ENCODE results near the gene AGFG1.

Gene AGFG1

DNA sequence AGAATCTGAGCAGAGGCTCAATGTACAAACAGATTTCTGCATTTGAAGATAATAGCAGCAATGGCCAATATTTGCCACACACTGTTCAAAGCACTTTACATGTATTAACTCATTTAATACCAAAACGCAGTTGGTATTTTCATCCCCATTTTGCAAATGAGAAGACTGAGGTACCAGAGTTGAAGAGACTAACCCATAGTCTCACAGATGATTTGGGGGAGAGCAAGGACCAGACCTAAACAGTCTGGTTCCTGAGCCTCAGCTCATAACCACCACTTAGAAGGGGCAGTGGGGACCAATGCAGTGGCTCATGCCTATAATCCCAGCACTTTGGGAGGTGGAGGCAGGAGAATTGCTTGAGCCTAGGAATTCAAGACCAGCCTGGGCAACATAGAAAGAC lies 18.1 kb upstream of the AGFG1 start:
- DNase-seq (ENCODE audit: low spot score) = no peak
- TF ChIP-seq, protein P1, sequence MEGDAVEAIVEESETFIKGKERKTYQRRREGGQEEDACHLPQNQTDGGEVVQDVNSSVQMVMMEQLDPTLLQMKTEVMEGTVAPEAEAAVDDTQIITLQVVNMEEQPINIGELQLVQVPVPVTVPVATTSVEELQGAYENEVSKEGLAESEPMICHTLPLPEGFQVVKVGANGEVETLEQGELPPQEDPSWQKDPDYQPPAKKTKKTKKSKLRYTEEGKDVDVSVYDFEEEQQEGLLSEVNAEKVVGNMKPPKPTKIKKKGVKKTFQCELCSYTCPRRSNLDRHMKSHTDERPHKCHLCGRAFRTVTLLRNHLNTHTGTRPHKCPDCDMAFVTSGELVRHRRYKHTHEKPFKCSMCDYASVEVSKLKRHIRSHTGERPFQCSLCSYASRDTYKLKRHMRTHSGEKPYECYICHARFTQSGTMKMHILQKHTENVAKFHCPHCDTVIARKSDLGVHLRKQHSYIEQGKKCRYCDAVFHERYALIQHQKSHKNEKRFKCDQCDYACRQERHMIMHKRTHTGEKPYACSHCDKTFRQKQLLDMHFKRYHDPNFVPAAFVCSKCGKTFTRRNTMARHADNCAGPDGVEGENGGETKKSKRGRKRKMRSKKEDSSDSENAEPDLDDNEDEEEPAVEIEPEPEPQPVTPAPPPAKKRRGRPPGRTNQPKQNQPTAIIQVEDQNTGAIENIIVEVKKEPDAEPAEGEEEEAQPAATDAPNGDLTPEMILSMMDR (IDR thresholded peaks at IDR 0.05) = no peak
- H3K27ac ChIP-seq = no peak overlapping the region
- no peak overlapping the region for H3K4me3 ChIP-seq

DNA sequence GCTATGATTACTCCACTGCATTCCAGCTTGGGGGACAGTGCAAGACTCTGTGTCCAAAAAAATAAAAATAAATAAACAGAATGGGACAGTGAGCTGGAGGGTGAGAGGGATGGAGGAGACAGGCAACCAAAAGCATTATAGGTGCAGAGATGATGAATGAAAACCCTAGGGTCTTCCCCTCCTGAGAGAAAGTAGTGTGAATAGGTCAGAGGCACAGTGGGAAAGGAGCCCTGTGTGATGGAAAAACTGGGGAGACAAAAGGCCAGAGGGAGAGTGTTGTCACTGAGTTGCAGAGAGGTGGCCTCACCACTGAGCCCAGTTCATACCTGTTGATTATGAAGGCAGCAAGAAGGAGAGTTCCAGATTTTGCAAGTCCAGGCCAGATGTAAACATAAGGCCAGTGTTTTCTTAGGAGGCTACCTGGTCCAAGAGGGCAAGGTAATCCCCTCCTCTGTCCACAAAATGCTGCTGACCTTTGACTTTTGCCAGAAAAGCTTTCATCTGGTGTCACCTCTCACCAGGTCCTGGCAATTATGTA lies 17.6 kb upstream of the AGFG1 start:
- H3K4me3 ChIP-seq = no peak overlapping the region
- TF ChIP-seq, protein P1 (IDR thresholded peaks at IDR 0.05) = no peak
- DNase-seq (ENCODE audit: low spot score) = no peak
- no peak overlapping the region for H3K27ac ChIP-seq

DNA sequence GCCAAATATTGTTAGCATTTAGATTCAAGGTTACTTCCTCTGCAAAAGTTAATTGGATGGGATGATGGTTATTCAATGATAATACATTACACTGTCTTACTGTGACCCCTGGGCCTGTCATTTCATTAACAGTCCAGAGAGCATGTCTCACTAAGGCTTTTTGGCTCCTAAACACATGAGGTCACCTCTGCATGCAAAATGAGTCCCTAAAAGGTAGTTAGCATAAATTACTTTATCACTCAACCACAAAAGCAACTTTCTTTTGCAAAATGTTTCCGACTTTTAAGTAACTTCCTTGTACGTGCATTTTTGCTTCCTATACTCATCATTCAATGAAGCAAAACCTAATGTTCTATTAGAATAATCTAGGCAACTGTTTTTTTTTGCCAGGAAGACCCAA lies 16.8 kb upstream of the AGFG1 start:
- no peak for DNase-seq (ENCODE audit: low spot score)
- H3K4me3 ChIP-seq = no peak overlapping the region
- no peak overlapping the region for H3K27ac ChIP-seq
- TF ChIP-seq, protein P1 (IDR thresholded peaks at IDR 0.05) = no peak

DNA sequence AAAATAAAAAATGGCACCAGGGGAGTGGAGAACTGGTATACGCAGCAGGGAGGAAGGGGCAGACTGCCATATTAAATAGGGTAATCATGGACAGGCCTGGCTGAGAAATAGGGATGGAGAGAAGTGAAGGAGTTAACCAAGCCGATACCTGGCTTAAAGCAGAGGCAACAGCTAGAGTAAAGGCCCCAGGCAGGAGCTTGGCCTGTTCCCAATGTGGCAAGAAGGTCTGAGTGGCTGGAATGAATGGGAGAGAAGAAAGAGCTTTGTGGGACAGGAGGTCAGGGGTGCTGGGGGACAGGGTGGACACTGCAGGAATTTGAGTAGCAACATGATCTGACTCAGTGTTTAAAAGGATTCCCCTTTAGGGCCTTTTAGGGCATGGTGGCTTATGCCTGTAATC lies 15.9 kb upstream of the AGFG1 start:
- DNase-seq (ENCODE audit: low spot score) = no peak
- TF ChIP-seq, protein P1 (IDR thresholded peaks at IDR 0.05) = no peak
- no peak overlapping the region for H3K4me3 ChIP-seq
- H3K27ac ChIP-seq = no peak overlapping the region

DNA sequence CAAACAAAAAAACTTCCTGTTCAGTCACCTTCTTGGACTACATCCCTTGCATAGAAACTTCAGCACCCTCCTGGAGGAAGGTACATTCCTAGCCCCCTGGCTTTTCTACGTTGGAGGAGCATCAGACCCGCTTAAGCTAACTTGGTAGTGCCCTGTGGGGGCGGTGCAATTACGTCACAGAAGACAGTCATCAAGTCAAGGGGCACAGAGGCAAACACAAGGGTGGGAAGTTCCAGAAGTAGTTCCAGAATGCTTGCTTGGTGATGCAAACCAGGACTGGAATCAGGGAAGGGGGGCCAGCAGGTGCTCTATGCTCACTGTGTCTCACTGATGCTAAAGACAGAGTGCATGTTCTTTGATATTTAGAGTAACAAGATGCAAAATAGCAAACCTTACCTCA lies 15.2 kb upstream of the AGFG1 start:
- Histone ChIP-seq H3K4me3 (no peak overlapping the region), H3K27ac (no peak overlapping the region)
- TF ChIP-seq, protein P1 (IDR thresholded peaks at IDR 0.05) = no peak
- no peak for DNase-seq (ENCODE audit: low spot score)

DNA sequence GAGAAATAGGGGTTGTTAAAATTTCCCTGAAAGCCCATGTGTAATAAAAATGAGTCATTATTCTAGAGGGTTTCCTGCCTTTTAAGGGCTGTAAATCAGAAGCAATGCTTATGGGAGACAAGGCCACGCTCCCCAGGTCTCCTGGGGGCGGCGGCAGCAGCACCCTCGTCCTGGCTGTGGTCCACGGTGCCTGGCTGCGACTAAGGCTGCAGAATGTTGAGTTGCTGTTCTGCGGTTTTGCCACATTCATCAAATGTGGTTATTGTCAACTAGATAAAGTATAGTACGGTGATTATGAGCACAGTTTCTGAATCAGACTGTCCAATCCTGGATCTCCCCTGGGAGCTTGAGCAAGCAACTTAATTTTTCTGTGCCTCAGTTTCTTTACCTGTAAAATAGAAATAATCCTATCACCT lies 11.9 kb upstream of the AGFG1 start:
- TF ChIP-seq, protein P1 (IDR thresholded peaks at IDR 0.05) = no peak
- no peak overlapping the region for H3K4me3 ChIP-seq
- DNase-seq (ENCODE audit: low spot score) = no peak
- no peak overlapping the region for H3K27ac ChIP-seq

DNA sequence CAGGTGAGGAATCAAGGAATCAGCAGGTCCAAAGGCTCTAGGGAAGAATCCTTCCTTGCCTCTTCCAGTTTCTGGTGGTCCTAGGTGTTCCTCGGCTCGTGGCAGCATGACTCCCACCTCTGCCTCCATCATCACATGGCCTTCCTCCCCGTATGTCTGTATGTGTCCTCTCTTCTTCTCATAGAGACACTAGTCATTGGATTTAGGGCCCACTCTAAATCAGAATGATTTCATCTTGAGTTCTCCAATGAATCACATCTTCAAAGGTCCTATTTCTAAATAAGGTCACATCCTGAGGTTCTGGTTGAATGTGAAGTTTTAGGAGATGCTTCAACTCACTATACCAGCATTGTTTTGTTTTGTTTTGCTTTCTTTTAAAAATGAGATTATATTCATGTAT lies 11.1 kb upstream of the AGFG1 start:
- Histone ChIP-seq H3K4me3 (no peak overlapping the region), H3K27ac (no peak overlapping the region)
- TF ChIP-seq, protein P1 (IDR thresholded peaks at IDR 0.05) = no peak
- DNase-seq (ENCODE audit: low spot score) = no peak

Measured in coronary artery (tissue), 2 donors.